HepG2 (cell line): Measurements from ENCODE around the gene APBB1IP. TPM values are rescaled to one million over a fixed set of nuclear protein-coding genes. Genes with fewer than 3 reads are reported as not detected.

ENCODE experiments used
- ATAC-seq: fragments of 200-7000 bp; cut with Tn5 transposase; 3 replicates; pipeline ENCODE4 v1.9.1; 2020; ENCODE audit warnings: mild to moderate bottlenecking, moderate library complexity
- BruUV-seq: library from RNA; stranded (reverse); fragments of 400-500 nt; replicated peaks from 2 replicates; lab custom pipeline; 2021; lab: Mats Ljungman, UMichigan
- CTCF ChIA-PET: fragments of 300-600 bp; formaldehyde crosslinking; extraction: SDS; loops from one replicate; lab custom pipeline; 2021; ENCODE audit warnings: low total read pairs, inconsistent platforms, low intra/inter-chr PET ratio; lab: Yijun Ruan, JAX
- POLR2A ChIA-PET: fragments of 350-600 bp; sonication (Branson Sonifier 250); formaldehyde crosslinking; loops from one replicate; lab custom pipeline; 2020; ENCODE audit warnings: antibody characterized with exemption, inconsistent platforms; lab: Yijun Ruan, JAX
- DNase-seq: peaks from one replicate; pipeline ENCODE4 v3.0.0-alpha.2; 2015; ENCODE audit warnings: low spot score
- FAIRE-seq: peaks from 3 replicates; lab custom pipeline; 2011; peaks lifted over from hg19 to GRCh38; lab: Jason Lieb, UNC
- H2AFZ ChIP-seq: one replicate; pipeline ENCODE4 v1.6.1; 2011; ENCODE audit warnings: low read length, inconsistent platforms
- H3K27ac ChIP-seq: fragments of 300-600 bp; 3 replicates; pipeline ENCODE4 v1.8.0; 2011; ENCODE audit warnings: mixed run types, mild to moderate bottlenecking, mixed read lengths, low read length, inconsistent platforms; ENCODE audit not compliant: insufficient read depth; ENCODE audit errors: extremely low read length
- H3K27me3 ChIP-seq, 2 experiments: fragments of 200-600 bp in 1 of 2; 2 replicates in 1 of 2; 3 replicates in 1 of 2; pipeline versions ENCODE4 v1.6.0 to v1.8.0; 2011; ENCODE audit warnings: low read length in 2 of 2, mild to moderate bottlenecking in 2 of 2, moderate library complexity in 2 of 2, inconsistent platforms in 1 of 2; ENCODE audit not compliant: insufficient read depth in 2 of 2, control insufficient read depth in 1 of 2
- H3K36me3 ChIP-seq, 2 experiments: fragments of 200-600 bp in 1 of 2; replicated peaks in 1 of 2; 2 replicates in 1 of 2; 3 replicates in 1 of 2; pipeline versions ENCODE4 v1.5.1 to v1.8.0; 2011; ENCODE audit warnings: low read length in 2 of 2, inconsistent platforms in 1 of 2; ENCODE audit not compliant: insufficient read depth in 2 of 2, control insufficient read depth in 1 of 2
- H3K4me1 ChIP-seq: 2 replicates; pipeline ENCODE4 v1.5.1; 2012; ENCODE audit warnings: low read length, inconsistent platforms; ENCODE audit not compliant: insufficient read depth
- H3K4me2 ChIP-seq: 2 replicates; pipeline ENCODE4 v1.6.0; 2011; ENCODE audit warnings: low read depth, low read length, inconsistent platforms
- H3K4me3 ChIP-seq, 3 experiments: fragments of 200-600 bp in 1 of 3; sonication (generic), shearing (Covaris generic) in 1 of 3; replicated peaks in 1 of 3; 2 replicates each; pipeline ENCODE4 v1.5.1; 2011 to 2016; ENCODE audit warnings: low read length in 3 of 3, inconsistent platforms in 2 of 3, low read depth in 2 of 3, mild to moderate bottlenecking in 2 of 3, control low read depth in 1 of 3, mixed read lengths in 1 of 3; ENCODE audit not compliant: insufficient read depth in 1 of 3
- H3K79me2 ChIP-seq: one replicate; pipeline ENCODE4 v1.6.1; 2011; ENCODE audit warnings: low read length, inconsistent platforms; ENCODE audit not compliant: insufficient read depth
- H3K9ac ChIP-seq: 2 replicates; pipeline ENCODE4 v1.6.0; 2011; ENCODE audit warnings: mild to moderate bottlenecking, low read depth, low read length, inconsistent platforms; ENCODE audit not compliant: insufficient read depth
- H3K9me3 ChIP-seq: 2 replicates; pipeline ENCODE4 v1.5.1; 2012; ENCODE audit warnings: mild to moderate bottlenecking, low read length
- H4K20me1 ChIP-seq: 2 replicates; pipeline ENCODE4 v1.6.0; 2011; ENCODE audit warnings: inconsistent platforms, mild to moderate bottlenecking, low read length, moderate library complexity; ENCODE audit not compliant: insufficient read depth
- HOXA9 ChIP-seq: sonication (generic); formaldehyde crosslinking; IDR thresholded peaks from 2 replicates; pipeline ENCODE4 v1.8.1; 2022; ENCODE audit warnings: missing genetic modification reagents, mild to moderate bottlenecking, moderate library complexity, borderline replicate concordance
- NR2F1 ChIP-seq, 2 experiments: fragments of 450-650 bp in 1 of 2; formaldehyde crosslinking in 1 of 2; IDR thresholded peaks; 2 replicates each; pipeline versions ENCODE4 v1.5.0 to v1.6.1; 2016 to 2020; ENCODE audit warnings: mild to moderate bottlenecking in 1 of 2, missing compliant biosample characterization in 1 of 2, missing genetic modification reagents in 1 of 2, moderate library complexity in 1 of 2
- TBX3 ChIP-seq: fragments of 450-650 bp; IDR thresholded peaks from 2 replicates; pipeline ENCODE4 v1.6.1; 2017; ENCODE audit warnings: antibody characterized with exemption, mild to moderate bottlenecking, inconsistent platforms, borderline replicate concordance
- TEAD3 ChIP-seq: optimal IDR thresholded peaks from 2 replicates; pipeline ENCODE3; 2016; ENCODE audit warnings: borderline replicate concordance
- ZNF24 ChIP-seq: fragments of 450-650 bp; IDR thresholded peaks from 2 replicates; pipeline ENCODE4 v1.6.1; 2017; ENCODE audit warnings: antibody characterized with exemption, mild to moderate bottlenecking
- WGBS: methylation state at CpG from one replicate; pipeline ENCODE4 v1.1.6; 2017; ENCODE audit warnings: low lambda C conversion rate; 5-methylcytosine and 5-hydroxymethylcytosine counted together
- in situ Hi-C: cut with HindIII; loops from 2 replicates; pipeline ENCODE4 v1.10.0; 2017; ENCODE audit warnings: low pct_unique_long_range_greater_than_20kb; ENCODE audit not compliant: extremely low pct_ligation_motif_present
- intact Hi-C: fragments of 100-400 bp; cut with micrococcal nuclease; formaldehyde crosslinking; loops from one replicate; pipeline ENCODE4 v1.10.0; 2022; ENCODE audit not compliant: unreplicated experiment
- polyA plus RNA-seq, 8 experiments: library from polyadenylated mRNA; depleted of rRNA in 3 of 8; stranded (reverse) in 7 of 8; unstranded in 1 of 8; fragments of >200 nt; fragmentation: Illumina TruSeq in 4 of 8; extraction: Trizol in 4 of 8; gene quantifications; 2 replicates each; pipeline versions ENCODE4 v1.2.1 to v1.2.3, GENCODE V29; 2011 to 2016; ENCODE audit warnings: low read depth in 4 of 8, missing spikeins in 1 of 8, mixed read lengths in 1 of 8; ENCODE audit not compliant: insufficient read depth in 1 of 8
- total RNA-seq, 5 experiments: library from RNA; depleted of rRNA; stranded (reverse); fragments of >200 nt; fragmentation: Illumina TruSeq; extraction: Trizol; gene quantifications; 2 replicates each; pipeline ENCODE4 v1.2.3, GENCODE V29; 2016; ENCODE audit warnings: low read depth in 1 of 5
- TF ChIP-seq, protein P1 (sequence below), 2 experiments: fragments of 450-650 bp in 1 of 2; sonication (generic) in 1 of 2; formaldehyde crosslinking in 1 of 2; IDR thresholded peaks; 2 replicates each; pipeline versions ENCODE4 v1.6.1 to v1.8.0; 2016 to 2022; ENCODE audit warnings: antibody characterized with exemption in 1 of 2, mild to moderate bottlenecking in 1 of 2, missing genetic modification reagents in 1 of 2

The APBB1IP gene
- total and polyA plus RNA-seq, 2 of the 13 experiments (the other 11 are each of a cell fraction or from before 2014, with no cell fraction given): 0.08 TPM; not detected in 1

DNA sequence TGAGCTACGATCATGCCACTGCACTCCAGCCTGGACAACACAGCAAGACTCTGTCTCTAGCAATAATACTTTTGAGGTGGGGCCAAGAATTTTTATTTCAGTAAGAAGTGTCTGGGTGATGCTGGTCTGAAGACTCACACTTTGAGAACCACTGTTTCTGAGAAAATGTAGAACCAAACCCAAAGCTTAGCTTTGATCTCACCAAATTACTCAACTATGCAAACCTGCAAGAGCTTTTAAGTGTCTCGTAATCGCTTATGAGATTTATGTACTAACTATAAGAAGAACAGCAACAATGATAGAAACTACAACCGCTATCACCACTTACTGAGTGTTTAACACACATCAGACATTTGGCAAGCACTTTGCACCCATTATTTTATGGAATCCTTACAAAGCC is 29.5 kb downstream of the APBB1IP start:
- BruUV-seq: no TSS peak
- no peaks in the 10 kb centered on the region for H3K9me3 ChIP-seq
- no peaks in the 10 kb centered on the region; a peak in 1 of 5 replicates for H3K27me3 ChIP-seq
- no peaks in the 10 kb centered on the region for H3K36me3 ChIP-seq
- H4K20me1 ChIP-seq: no peaks in the 10 kb centered on the region
- no peak for DNase-seq
- H3K27ac ChIP-seq: no peak overlapping the region
- peaks cover 6% of the 10 kb centered on the region for H3K4me1 ChIP-seq
- no peak overlapping the region for H2AFZ ChIP-seq
- no peak overlapping the region for H3K4me3 ChIP-seq
- H3K9ac ChIP-seq: no peak overlapping the region
- H3K79me2 ChIP-seq: no peaks in the 10 kb centered on the region
- no peak for TF ChIP-seq HOXA9
- TF ChIP-seq, all 625 proteins: peak for 0
- ATAC-seq (no peak), FAIRE-seq (no peak)
- ChIA-PET POLR2A (no interaction called here), CTCF (no interaction called here)
- WGBS: 60% methylated on average over 4 of the region's 4 CpGs
- in situ Hi-C loops (no loop called here), intact Hi-C loops (no loop called here)
- H3K4me2 ChIP-seq: no peak overlapping the region

- ATAC-seq (peak; percentile 53; the same call in 2 of the 3 replicates), DNase-seq (peak; percentile 41), FAIRE-seq (no peak)
- H3K9me3 ChIP-seq: no peaks in the 10 kb centered on the region
- no peaks in the 10 kb centered on the region for H3K79me2 ChIP-seq
- ChIA-PET CTCF (no interaction called here), POLR2A (no interaction called here)
- H3K4me1 ChIP-seq: peaks cover 6% of the 10 kb centered on the region
- H3K9ac ChIP-seq: no peak overlapping the region
- H3K4me3 ChIP-seq: no peak overlapping the region
- no peaks in the 10 kb centered on the region for H3K27me3 ChIP-seq
- 0% methylated on average over 3 of the region's 3 CpGs for WGBS
- H3K36me3 ChIP-seq: no peaks in the 10 kb centered on the region
- no peak overlapping the region for H3K27ac ChIP-seq
- in situ Hi-C loops (no loop called here), intact Hi-C loops (no loop called here)
- H4K20me1 ChIP-seq: no peaks in the 10 kb centered on the region
- H3K4me2 ChIP-seq: no peak overlapping the region
- no TSS peak for BruUV-seq
- H2AFZ ChIP-seq: no peak overlapping the region
- TF ChIP-seq TEAD3 (peak; percentile 18), NR2F1 (CRISPR knock-in tag; IDR thresholded peaks at IDR 0.05) (peak in 1 of 2 experiments; percentile 16; a peak in 1 of 4 replicates), ZNF24 (peak; percentile 78), TBX3 (peak; percentile 27; the same call in 1 of the 2 replicates)
- TF ChIP-seq, protein P1, sequence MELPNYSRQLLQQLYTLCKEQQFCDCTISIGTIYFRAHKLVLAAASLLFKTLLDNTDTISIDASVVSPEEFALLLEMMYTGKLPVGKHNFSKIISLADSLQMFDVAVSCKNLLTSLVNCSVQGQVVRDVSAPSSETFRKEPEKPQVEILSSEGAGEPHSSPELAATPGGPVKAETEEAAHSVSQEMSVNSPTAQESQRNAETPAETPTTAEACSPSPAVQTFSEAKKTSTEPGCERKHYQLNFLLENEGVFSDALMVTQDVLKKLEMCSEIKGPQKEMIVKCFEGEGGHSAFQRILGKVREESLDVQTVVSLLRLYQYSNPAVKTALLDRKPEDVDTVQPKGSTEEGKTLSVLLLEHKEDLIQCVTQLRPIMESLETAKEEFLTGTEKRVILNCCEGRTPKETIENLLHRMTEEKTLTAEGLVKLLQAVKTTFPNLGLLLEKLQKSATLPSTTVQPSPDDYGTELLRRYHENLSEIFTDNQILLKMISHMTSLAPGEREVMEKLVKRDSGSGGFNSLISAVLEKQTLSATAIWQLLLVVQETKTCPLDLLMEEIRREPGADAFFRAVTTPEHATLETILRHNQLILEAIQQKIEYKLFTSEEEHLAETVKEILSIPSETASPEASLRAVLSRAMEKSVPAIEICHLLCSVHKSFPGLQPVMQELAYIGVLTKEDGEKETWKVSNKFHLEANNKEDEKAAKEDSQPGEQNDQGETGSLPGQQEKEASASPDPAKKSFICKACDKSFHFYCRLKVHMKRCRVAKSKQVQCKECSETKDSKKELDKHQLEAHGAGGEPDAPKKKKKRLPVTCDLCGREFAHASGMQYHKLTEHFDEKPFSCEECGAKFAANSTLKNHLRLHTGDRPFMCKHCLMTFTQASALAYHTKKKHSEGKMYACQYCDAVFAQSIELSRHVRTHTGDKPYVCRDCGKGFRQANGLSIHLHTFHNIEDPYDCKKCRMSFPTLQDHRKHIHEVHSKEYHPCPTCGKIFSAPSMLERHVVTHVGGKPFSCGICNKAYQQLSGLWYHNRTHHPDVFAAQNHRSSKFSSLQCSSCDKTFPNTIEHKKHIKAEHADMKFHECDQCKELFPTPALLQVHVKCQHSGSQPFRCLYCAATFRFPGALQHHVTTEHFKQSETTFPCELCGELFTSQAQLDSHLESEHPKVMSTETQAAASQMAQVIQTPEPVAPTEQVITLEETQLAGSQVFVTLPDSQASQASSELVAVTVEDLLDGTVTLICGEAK (IDR thresholded peaks at IDR 0.05): peak; percentile 87
- TF ChIP-seq, protein P1 (CRISPR knock-in tag; IDR thresholded peaks at IDR 0.05): no peak
Observed at GRCh38 chr10:26468291-26468690, 30.1 kb downstream of the APBB1IP start.
